Loucy (cell line): ENCODE data around the gene ABCC11.

Source experiments
- H2AFZ ChIP-seq: fragments of 200-600 bp; sonication (generic); 2 replicates; pipeline ENCODE4 v1.6.0; 2016; ENCODE audit warnings: antibody characterized with exemption, mild to moderate bottlenecking, low read length, moderate library complexity
- H3F3A ChIP-seq: fragments of 200-600 bp; 2 replicates; pipeline ENCODE4 v1.6.0; 2016; ENCODE audit warnings: antibody characterized with exemption, low read depth, mild to moderate bottlenecking
- H3K27me3 ChIP-seq: fragments of 200-600 bp; sonication (generic); 2 replicates; pipeline ENCODE4 v1.6.1; 2014; ENCODE audit warnings: low read length, mild to moderate bottlenecking; ENCODE audit not compliant: insufficient read depth, poor library complexity, severe bottlenecking
- H3K36me3 ChIP-seq: fragments of 200-600 bp; sonication (generic); 2 replicates; pipeline ENCODE4 v1.6.1; 2016; ENCODE audit warnings: low read length; ENCODE audit not compliant: insufficient read depth
- H3K4me1 ChIP-seq: fragments of 200-600 bp; sonication (generic); 2 replicates; pipeline ENCODE4 v1.5.1; 2014; ENCODE audit warnings: low read length, mild to moderate bottlenecking; ENCODE audit not compliant: insufficient read depth, poor library complexity, severe bottlenecking
- H3K4me2 ChIP-seq: fragments of 200-600 bp; sonication (generic); 2 replicates; pipeline ENCODE4 v1.6.0; 2014; ENCODE audit warnings: antibody characterized with exemption, low read length, low read depth, mild to moderate bottlenecking; ENCODE audit not compliant: poor library complexity, severe bottlenecking
- H3K4me3 ChIP-seq: fragments of 200-600 bp; sonication (generic); 2 replicates; pipeline ENCODE4 v1.5.1; 2014; ENCODE audit warnings: low read length, mild to moderate bottlenecking, mixed read lengths; ENCODE audit not compliant: poor library complexity, severe bottlenecking
- H3K79me2 ChIP-seq: fragments of 200-600 bp; sonication (generic); 2 replicates; pipeline ENCODE4 v1.6.1; 2014; ENCODE audit warnings: low read length; ENCODE audit not compliant: insufficient read depth
- H3K9ac ChIP-seq: fragments of 200-600 bp; sonication (generic); 2 replicates; pipeline ENCODE4 v1.6.0; 2014; ENCODE audit warnings: mild to moderate bottlenecking, low read depth, low read length, moderate library complexity; ENCODE audit not compliant: poor library complexity, severe bottlenecking
- H3K9me2 ChIP-seq: fragments of 200-600 bp; sonication (generic); replicated peaks from 2 replicates; pipeline ENCODE4 v1.6.1; 2016; ENCODE audit warnings: low read depth, low read length, mixed read lengths
- H3K9me3 ChIP-seq: fragments of 200-600 bp; sonication (generic); 2 replicates; pipeline ENCODE4 v1.6.1; 2014; ENCODE audit warnings: mild to moderate bottlenecking, antibody characterized with exemption, low read length, low read depth; ENCODE audit not compliant: insufficient read depth
- H4K20me1 ChIP-seq: fragments of 200-600 bp; sonication (generic); 2 replicates; pipeline ENCODE4 v1.6.0; 2014; ENCODE audit warnings: antibody characterized with exemption, low read length, mild to moderate bottlenecking; ENCODE audit not compliant: insufficient read depth, poor library complexity, severe bottlenecking
- CTCF ChIP-seq: fragments of 200-600 bp; sonication (generic); conservative IDR thresholded peaks from 2 replicates; pipeline ENCODE4 v1.5.1; 2014; ENCODE audit warnings: mild to moderate bottlenecking, antibody characterized with exemption, low read length
- EZH2phosphoT487 ChIP-seq: fragments of 200-600 bp; IDR thresholded peaks from 2 replicates; pipeline ENCODE4 v1.6.1; 2018; ENCODE audit warnings: antibody characterized with exemption, mild to moderate bottlenecking, moderate library complexity, borderline replicate concordance

Gene ABCC11

GRCh38 chr16:48138543-48138942 lies 108.8 kb downstream of the ABCC11 start:
- Histone ChIP-seq H3K9me3 (no peaks in the 10 kb centered on the region), H3K79me2 (no peaks in the 10 kb centered on the region), H3K4me2 (no peak overlapping the region), H2AFZ (no peak overlapping the region), H3K4me1 (no peaks in the 10 kb centered on the region), H3K36me3 (no peaks in the 10 kb centered on the region), H3K27me3 (no peaks in the 10 kb centered on the region), H3K9ac (no peak overlapping the region), H3K4me3 (no peak overlapping the region), H3K9me2 (no peaks in the 10 kb centered on the region), H3F3A (no peaks in the 10 kb centered on the region), H4K20me1 (no peaks in the 10 kb centered on the region)
- TF ChIP-seq CTCF (no peak), EZH2phosphoT487 (no peak)

GRCh38 chr16:48137822-48138221 lies 109.5 kb downstream of the ABCC11 start:
- H3K36me3 ChIP-seq: no peaks in the 10 kb centered on the region
- no peak for TF ChIP-seq EZH2phosphoT487
- no peak for TF ChIP-seq CTCF

DNA sequence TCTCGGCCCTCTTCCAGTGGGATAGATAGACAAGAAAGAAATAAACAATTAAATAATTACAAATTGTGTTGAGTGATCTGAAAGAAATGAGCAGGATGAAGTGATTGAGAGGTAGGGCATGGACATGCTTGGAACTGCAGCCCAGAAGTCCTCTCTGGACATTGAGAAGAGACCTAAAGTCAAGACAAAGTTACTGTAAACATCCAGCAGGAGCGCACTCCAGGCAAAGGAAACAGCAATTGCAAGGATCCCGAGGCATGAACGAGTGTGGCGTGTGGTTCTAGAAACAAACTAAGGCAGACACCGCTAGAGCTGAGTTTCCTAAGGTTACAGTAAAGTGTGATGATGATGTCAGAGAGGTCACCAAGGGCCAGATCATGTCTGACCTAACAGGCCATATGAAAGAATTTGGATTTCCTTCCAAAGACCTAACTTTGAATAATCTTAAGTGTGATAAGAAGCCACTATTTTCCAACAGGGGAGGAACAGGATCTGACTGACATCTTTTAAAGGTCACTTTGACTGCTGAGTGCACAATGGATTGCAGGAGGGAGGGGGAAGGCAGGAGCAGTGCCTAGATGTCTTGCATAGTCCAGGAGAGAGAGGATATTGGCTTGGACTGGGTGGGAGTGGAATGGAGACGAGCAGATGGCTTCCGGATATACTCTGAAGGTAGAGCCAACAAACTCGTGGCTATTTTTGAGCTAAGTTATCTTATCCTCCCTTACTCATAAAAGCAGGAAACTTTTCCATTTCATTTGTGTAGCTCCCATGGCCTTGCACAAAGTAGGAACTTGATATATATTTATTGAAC lies 110.6 kb downstream of the ABCC11 start:
- H3K4me3 ChIP-seq: no peak overlapping the region
- no peak overlapping the region for H3K4me2 ChIP-seq
- no peaks in the 10 kb centered on the region for H3K79me2 ChIP-seq
- no peak overlapping the region for H3K9ac ChIP-seq
- no peaks in the 10 kb centered on the region for H3K27me3 ChIP-seq
- no peaks in the 10 kb centered on the region for H3K36me3 ChIP-seq
- H3K9me2 ChIP-seq: no peaks in the 10 kb centered on the region
- no peaks in the 10 kb centered on the region for H4K20me1 ChIP-seq
- no peaks in the 10 kb centered on the region for H3K4me1 ChIP-seq
- no peaks in the 10 kb centered on the region for H3K9me3 ChIP-seq
- no peak overlapping the region for H2AFZ ChIP-seq
- TF ChIP-seq EZH2phosphoT487 (no peak), CTCF (no peak)
- H3F3A ChIP-seq: no peaks in the 10 kb centered on the region

More at GRCh38 chr16:48137822-48138221, 109.5 kb downstream of the ABCC11 start:
- Histone ChIP-seq H3K9ac (no peak overlapping the region), H3K9me2 (no peaks in the 10 kb centered on the region), H3K79me2 (no peaks in the 10 kb centered on the region), H2AFZ (no peak overlapping the region), H3K27me3 (no peaks in the 10 kb centered on the region), H3K4me1 (no peaks in the 10 kb centered on the region), H3K4me3 (no peak overlapping the region), H4K20me1 (no peaks in the 10 kb centered on the region), H3K4me2 (no peak overlapping the region), H3F3A (no peaks in the 10 kb centered on the region), H3K9me3 (no peaks in the 10 kb centered on the region)
